Measurements from ENCODE around the gene RNPS1.

Gene RNPS1, protein sequence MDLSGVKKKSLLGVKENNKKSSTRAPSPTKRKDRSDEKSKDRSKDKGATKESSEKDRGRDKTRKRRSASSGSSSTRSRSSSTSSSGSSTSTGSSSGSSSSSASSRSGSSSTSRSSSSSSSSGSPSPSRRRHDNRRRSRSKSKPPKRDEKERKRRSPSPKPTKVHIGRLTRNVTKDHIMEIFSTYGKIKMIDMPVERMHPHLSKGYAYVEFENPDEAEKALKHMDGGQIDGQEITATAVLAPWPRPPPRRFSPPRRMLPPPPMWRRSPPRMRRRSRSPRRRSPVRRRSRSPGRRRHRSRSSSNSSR

DNA sequence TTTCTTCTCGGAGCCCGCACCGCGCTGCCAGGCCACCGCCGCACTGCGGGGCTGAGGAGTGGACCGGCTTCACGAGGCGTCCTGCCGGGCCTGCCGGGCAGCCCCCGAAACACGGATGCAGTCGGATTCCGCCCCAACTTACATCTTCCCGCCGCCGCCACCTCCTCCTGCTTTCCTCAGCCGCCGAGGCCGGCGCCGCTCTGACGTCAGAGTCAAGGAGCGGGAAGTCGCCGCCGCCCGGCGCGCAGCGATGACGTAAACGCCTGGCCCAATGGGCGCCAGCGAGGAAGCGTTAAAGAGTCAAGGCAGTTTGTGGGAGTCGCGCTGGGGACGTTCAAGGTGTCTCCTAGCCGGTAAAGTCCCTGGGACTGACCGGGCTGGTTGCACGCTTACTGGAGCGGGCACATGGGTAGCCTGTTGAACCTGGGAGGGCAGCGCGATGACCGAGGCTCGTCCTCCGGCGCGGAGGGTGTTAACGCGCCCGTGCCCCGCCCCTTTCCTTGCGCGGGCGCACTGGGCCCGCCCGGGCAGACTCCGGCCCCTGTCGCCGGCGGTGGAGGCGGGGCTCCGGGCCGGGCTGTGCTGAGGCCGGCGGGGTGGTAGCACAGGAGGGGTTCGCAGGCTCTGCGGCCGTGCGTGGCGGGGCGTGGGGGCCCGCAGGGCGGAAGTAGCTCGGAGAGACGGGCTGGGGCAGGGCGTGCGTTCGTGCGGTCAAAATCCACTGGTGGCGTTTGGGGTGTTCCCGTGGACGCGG lies at the start of gene RNPS1:
Gene RNPS1, minus strand, starts transcription at position 214 of the 754 bp plus-strand sequence. CDS start 3,483 bp downstream, outside the sequence.
- DNase-seq (ENCODE audit: low spot score) = peak; percentile 99

DNA sequence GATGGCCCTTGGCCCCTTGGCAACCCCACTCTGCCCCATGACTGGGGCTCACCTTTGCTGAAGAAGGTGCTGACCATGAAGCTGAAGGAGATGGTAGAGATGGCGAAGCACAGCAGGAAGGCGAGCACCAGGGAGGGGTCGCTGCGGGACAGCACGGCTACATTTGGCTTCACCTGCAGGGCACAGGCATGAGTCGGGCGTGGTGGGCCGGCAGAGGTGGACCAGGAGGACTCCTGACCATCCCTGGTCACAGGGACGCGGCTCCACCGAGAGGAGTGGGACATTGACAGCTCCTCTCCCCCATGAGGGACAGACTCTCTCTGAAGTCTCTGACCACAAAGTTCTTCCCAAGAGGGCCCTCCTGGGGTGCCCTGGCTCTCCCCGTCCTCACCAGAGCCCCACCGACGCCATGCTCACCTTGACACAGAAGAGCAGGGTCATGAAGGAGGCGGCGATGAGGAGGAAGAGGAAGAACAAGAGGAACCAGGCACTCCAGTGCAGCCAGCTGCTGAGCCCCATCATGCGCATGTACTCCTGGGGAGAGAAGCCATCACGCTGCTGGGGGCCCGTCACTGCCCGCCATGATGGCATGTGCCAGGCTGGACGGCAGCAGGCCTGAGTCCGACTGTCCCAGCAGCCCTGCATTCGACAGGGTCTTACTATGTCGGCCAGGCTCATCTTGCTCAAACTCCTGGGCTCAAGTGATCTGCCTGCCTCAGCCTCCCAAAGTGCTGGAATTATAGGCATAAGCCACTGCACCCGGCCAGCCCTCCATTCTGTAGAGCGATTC lies 49.5 kb upstream of the RNPS1 start:
- no peak for DNase-seq (ENCODE audit: low spot score)

DNA sequence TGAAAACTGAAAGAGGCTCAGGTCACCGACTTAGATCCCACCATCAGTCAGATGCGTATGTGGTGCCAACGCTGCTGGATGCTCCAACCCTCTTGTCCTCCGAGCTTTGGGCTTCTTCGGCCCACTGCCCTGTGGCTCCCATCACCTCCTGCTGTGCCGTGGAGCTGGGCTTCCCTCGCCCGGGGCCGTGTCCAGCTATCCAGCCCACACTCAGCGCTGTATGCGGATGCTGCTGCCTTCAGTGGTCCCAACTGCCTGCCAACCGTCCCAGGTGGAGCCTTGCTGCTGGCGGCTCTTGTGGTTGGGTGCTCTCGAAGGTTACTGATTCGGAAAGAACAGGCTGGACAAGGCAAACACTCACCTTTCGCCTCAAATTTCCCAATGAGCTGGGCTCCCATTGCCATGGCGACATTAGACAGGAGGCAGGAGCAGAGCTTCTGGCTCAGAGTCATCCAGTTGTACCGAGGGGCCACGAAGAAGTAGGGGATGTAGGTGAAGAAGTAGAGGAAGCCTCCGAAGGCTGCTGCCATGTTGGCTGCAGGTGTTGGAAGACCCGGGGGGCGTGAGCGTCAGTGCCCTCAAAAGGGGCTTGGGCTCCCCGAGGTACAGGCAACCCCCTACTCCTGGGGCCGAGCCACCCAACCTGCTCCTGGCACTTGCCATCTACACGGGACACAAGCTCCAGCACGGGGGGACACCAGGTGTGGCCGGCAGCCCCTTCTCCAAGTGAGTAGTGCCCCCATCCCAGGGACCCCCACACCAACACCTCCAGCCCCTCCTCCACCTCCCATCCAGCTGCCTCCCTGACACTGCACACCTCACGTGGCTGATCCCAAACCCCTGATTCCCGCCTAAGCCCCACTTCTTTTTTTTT lies 40.4 kb upstream of the RNPS1 start:
- DNase-seq (ENCODE audit: low spot score) = no peak

DNA sequence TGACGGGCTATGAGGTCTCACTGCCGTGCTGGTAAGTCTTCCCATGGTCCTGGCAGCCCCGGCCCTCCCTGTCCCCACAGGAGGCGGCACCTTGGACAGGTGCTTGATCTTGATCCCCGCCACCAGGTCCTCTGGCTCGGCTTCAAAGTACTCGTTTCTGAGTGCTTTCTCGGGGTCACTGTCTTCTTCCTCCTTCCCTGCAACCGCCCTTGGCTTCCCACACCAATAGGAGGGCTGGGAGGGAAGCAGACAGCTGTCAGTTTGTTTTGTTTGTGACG lies 31.9 kb upstream of the RNPS1 start:
- DNase-seq (ENCODE audit: low spot score) = no peak

DNA sequence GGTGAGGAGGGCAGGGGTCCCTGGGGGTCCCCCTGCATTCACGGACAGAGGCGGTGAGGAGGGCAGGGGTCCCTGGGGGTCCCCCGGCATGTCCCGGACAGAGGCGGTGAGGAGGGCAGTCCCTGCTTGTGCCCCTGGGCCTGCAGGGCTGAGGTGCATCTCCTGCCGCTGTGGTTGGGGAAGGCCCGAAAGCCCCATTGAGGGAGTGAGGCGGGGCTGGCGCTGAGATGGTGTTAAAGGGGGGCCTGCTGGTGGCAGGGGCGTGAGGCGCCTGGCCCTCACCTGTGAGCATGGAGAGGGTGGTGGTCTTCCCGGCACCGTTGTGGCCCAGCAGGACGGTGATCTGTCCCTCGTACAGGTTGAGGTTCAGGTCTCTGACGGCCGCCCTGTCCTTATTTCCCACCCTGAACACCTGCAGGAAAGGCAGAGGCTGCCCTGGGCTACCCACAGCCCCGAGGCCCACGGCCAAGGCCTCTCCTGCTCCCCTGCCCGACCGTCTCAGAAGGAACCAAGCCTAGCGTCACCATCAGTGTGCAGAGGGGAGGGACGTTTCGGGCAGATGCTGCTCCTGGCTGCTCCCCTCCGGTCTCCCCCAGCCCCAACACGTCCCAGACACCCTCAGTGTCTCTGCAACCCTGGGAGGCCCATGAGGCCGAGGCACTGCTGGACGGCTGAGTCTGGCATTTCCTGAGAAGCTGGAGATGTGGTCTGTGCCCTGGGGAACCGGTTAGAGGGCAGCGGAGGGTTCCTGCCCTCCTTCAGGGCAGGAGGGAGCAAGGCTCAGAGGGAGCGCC lies 31.4 kb upstream of the RNPS1 start:
- no peak for DNase-seq (ENCODE audit: low spot score)

GRCh38 chr16:2298621-2299020 lies 30.7 kb upstream of the RNPS1 start:
- no peak for DNase-seq (ENCODE audit: low spot score)

DNA sequence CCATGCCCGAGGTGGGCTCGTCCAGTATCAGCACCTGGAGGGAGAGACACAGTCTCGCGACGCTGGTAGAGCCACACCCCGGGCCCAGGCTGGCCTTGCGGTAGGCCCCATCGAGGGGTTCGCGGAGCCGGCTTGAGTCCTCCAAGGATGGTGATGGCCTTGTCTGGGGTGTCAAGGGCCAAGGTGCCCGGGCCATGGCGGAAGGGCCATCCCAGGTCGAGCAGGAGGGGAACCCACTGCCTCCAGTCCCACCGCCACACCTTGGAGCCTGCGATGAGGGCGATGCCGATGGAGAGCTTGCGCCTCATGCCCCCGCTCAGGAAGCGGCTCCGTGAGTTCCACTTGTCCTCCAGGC lies 29.6 kb upstream of the RNPS1 start:
- DNase-seq (ENCODE audit: low spot score) = no peak

- DNase-seq (ENCODE audit: low spot score) = no peak
Observed at GRCh38 chr16:2296661-2297505, 29.0 kb upstream of the RNPS1 start.

GRCh38 chr16:2295056-2295798 lies 27.3 kb upstream of the RNPS1 start:
- DNase-seq (ENCODE audit: low spot score) = no peak

DNA sequence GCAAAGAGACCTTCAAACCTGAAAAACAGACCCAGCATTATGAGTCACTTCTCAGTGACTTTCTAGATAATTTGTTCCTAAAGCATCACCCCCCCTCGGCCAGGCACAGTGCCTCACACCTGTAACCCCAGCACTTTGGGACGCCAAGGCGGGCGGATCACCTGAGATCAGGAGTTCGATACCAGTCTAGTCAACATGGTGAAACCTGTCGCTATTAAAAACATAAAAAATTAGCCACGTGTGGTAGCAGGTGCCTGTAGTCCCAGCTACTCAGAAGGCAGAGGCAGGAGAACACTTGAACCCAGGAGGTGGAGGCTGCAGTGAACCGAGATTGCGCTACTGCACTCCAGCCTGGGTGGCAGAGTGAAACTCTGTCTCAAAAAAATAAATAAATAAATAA lies 24.3 kb upstream of the RNPS1 start:
- no peak for DNase-seq (ENCODE audit: low spot score)

- DNase-seq (ENCODE audit: low spot score) = no peak
Observed at GRCh38 chr16:2289282-2289681, 21.4 kb upstream of the RNPS1 start.

DNA sequence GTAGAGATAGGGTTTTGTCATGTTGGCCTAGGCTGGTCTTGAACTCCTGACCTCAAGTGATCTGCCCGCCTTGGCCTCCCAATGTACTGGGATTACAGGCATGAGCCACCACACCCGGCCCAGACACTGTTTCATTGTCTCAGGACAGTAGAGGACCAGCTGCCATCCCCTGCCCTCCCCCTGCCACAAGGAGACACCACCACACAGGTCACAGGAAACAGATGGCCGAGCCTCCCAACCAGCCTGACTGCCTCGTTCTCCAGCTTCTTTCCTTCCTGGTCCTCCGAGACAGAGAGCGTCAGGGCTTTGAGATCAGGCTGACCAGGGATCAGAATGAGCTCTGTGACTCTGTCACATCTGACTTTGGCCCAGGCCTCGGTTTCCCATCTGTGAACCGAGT lies 20.8 kb upstream of the RNPS1 start:
- no peak for DNase-seq (ENCODE audit: low spot score)

DNA sequence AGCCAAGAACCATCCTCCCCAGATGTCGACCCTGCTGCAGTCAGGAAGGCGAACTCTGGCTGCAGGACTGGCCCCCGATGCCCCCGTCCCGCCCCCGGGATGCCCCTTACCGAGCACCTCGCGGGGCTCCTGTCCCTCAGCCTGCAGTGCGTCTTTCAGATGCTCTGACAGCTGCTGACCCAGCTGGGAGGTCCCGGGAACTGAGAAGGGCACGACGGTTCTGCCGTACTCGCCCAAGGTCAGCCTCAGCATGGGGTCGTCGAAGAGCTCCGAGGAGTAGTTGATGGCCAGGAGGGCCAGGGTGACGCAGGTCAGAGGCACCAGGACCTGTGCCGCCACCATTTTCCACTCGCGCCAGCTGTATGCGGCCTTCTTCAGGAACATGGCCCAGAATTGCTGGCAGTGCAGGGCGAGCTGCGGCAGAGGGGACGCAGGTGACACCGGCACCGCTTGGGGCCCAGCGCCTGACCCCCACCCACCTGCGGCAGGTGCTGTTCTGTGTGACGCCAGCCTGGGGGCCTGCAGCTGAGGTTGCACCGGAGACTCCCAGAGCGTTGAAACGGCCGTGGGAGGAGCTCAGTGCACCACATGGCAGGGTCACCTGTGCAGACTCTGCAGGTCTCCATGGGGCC lies 20.1 kb upstream of the RNPS1 start:
- no peak for DNase-seq (ENCODE audit: low spot score)

DNA sequence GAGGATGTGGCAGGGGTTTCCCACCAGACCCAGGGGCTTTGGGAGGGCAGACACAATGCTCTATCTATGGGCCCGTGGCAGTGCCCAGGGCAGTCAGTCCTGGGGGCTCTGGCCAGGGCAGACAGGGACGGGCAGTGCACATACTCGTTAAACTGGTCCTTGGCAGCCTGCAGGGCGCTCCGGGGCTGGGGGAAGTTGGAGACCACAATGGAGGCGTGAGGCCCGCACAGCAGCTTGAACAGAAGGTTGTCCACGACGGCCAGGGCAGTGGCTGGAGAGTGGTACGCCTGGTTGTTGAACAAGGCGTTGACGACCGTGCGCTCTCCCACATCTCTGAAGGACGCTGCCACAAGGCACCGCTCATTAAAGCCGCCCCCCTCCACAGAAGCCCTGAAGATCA lies 18.6 kb upstream of the RNPS1 start:
- DNase-seq (ENCODE audit: low spot score) = no peak

DNA sequence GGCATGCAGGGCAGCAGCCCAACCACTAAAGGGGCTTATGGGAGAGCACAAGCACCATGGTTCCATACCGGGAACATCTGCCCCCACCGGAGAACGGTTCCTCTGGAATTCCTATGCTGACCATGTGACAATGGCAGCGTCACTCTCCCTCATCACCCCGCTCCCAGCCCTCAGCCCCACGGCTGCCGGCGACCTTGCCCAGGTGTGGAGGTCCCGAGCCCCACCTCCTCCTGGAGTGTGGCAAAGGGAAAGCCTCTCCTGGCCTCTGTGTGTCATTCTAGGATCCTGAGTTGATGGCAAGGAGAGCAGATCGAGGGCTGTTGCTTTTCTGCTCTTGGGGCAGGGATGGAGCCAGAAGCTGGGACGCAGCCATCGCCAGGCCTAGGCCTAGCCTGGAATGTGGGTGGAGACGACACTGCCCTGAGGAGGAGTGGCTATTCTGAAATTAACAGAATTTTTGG lies 17.8 kb upstream of the RNPS1 start:
- DNase-seq (ENCODE audit: low spot score) = no peak

GRCh38 chr16:2284797-2285576 lies 17.1 kb upstream of the RNPS1 start:
- no peak for DNase-seq (ENCODE audit: low spot score)

DNA sequence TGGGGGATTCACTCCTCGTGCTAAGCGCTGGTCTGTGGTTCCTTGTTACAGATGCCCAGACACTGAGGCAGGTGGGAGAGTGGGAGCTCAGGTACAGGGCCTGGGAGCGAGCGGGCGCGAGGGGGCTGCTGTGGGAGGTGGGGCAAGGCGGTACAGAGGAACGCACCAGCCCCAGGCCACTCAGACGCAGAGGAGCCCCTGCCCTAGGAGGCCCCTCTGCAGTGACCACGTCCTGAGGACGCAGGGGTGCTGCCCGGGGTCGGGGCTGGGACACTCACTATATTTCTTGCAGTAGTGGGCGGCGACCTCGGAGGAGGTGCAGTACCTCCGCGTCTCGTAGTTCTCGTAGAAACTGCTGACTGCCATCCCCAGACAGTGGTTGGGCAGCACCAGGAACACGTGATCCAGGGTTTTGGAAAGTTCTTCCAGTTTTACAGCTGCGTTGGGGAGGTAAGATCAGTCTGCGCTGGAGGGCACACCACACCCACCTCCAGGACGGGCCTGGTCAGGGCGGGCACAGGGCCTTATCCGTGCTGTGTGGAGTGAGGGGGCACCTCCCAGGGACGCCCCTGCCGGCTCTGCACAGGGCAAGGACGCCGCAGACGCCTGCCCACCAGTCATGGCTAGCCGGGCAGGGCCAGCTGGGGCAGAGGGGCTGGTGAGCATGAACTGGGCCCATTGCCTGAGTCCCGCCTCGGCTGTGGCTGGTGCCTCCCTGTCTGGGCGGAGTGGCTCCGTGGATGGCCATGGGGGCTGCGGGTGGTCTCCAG lies 16.3 kb upstream of the RNPS1 start:
- DNase-seq (ENCODE audit: low spot score) = no peak

All from germinal center (tissue), 1 donor.